HK-2 (cell line): ENCODE results near the gene PIGM.
A peak's percentile ranks its signal among the peaks of the same experiment; 100 is the strongest.
"Not testable (repeated sequence)": the region's sequence is repeated elsewhere in the genome, so short reads cannot be mapped to it uniquely, and the experiment has no call there.

Experiments
- DNase-seq: peaks from one replicate; pipeline ENCODE4 v3.0.0-alpha.2; 2018; ENCODE audit not compliant: unreplicated experiment

The PIGM gene

GRCh38 chr1:160061369-160062229 lies 29.8 kb upstream of the PIGM start:
- DNase-seq = no peak

DNA sequence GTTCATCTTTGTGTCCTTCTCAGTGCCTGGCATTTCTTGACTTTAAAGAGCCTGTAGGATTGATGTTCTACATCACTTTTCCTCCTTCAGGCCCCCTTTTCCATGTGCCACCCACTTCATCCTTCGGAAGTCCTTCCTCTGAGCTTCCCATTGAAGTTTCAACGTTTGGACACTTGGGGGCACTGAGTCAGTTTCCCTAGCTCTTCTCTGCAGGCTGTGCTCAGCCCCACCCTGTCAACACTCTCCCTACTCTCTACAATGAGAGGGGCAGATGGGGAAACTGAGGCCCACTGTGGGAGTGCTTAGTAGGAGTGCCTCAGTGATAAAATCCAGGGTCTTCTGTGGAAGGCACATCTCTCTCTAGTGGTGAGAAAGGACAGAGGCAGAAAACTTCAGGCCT lies 26.3 kb upstream of the PIGM start:
- no peak for DNase-seq

- DNase-seq = no peak
Observed at GRCh38 chr1:160056648-160057169, 24.9 kb upstream of the PIGM start.

DNA sequence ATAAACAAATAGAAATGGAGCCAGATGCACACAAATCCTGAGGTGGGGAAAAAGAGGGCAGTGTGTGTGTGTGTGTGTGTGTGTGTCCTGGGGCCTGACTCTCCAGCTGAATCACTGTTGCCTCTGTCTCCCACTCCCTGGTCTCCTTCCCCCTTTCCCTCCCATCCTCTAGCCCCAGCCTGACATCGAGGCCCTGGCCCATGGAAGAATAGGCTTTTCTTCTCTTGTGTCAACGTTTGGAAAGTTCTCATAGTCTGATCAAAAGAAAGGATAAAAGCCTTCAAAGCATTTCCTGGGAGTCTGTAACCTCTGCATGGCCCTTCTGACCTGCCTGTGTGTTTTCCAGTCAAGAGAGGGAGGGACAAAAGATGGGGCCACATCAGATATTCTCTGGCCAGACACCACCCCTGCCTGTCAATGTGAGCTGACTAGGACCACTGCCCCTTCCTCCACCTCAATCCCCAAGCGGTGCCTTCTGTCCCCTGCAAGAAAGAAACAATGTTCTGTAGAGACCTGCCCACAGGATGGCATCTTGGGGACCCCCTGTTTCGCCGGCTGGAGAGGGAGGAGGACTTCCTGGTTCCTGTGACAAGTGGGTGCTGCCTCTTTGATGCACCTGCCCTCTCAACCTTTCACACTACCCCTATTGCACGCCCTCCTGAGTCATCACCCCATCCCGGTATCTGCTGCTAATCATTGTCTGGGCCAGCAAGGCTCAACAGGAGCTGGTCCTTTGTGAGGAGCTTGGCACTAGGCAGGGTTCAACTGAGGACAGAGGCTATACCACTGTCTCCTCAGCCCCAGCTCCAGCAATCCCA lies 22.0 kb upstream of the PIGM start:
- no peak for DNase-seq

DNA sequence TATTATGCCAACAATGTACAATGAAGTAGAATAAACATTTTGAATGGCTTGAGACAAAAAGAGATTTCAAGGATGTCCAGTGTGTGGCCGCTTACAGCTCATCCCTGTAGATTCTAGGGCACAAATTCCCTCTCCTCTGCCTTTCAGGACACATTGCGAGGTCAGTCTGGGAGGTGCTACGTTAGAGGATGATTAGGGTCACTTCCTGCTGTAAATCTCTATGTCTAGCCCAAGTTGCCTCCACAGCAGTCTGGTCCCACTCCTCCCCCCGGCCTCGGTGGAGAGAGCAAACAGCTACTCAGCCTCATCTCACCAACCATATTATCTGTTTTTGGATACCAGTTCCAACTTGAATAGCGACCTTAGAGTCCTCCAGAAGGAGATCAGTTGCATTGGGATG lies 21.1 kb upstream of the PIGM start:
- DNase-seq = no peak

GRCh38 chr1:160050619-160051018 lies 18.8 kb upstream of the PIGM start:
- no peak for DNase-seq

GRCh38 chr1:160050182-160050581 lies 18.4 kb upstream of the PIGM start:
- not testable (repeated sequence) for DNase-seq

DNA sequence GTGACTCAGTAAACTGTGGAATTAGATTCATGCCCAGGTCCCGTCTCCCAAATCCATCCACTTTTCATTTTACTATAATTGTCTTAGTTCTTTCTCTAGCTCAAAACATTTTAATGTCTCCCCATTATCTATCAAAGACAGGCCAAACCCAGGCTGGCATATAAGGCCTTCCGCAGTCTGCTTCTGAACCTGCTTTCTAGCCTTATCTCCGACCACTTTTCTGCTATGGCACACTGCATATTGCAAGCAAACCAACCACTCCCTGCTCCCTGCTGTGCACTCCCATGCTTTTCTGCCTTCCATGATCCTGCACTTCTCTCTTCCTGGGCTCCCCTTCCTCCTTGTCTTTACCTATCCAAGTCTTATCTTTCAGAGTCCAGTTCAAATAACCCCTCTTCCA lies 17.3 kb upstream of the PIGM start:
- DNase-seq = no peak

DNA sequence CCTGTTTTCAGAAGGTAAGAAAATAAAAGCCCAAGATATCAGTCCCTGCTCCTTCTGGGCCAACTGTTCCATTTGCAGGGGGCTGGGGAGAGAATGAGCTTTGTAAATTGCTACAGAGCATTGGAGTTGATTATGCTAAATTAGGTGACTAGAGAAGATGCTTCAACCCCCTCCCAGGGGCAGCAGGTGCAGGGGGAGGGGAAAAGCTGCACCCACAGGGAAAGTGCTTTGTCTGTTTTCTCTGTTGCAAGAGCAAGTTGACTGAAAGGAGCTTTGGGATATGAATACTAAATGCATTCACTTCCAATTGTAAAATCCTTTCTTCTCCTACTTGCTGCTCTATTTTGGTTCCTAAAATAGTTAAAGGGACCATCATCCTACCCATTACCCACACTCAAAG lies 16.5 kb upstream of the PIGM start:
- no peak for DNase-seq

- no peak for DNase-seq
Observed at GRCh38 chr1:160047111-160047991, 15.6 kb upstream of the PIGM start.

- DNase-seq = peak; percentile 17
Observed at GRCh38 chr1:160046494-160047110, 14.8 kb upstream of the PIGM start.

DNA sequence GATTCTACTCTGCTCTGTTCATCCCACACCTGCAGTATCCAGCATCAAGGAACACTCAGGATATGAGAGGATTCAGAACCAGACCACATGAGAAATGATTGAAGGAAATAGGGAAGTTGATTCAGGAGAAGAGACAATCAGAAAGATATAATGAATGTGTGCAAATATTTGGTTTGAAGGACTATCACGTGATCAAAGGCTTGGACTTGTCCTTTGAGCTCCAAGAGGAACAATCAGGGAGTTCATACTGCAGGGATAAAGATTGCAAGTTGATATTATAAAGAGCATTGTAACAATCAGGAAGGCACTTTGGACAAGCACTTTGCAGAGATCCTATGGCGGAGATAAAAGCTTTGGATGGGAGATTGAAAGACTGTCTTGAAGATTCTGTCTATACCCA lies 13.9 kb upstream of the PIGM start:
- no peak for DNase-seq

GRCh38 chr1:160043543-160043942 lies 11.8 kb upstream of the PIGM start:
- no peak for DNase-seq

DNA sequence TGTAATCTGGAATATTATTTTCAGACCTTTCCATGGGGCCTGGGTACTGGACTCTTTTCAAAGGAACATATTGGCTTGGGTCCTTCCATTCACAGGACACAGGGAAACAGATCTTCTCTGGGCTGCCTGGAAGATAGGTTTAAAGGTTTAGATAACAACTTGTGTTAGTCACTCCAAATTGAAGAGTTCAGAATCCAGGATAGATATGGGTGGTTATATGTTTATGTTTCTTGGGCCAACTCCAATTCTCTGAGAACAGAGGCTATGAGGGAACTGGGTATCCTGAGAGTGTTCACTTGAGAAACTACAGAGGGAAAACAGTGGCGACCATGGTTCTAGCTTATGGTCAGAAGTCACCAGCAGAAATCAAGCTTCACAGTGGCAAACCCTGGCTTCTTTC lies 8.7 kb upstream of the PIGM start:
- DNase-seq = no peak

GRCh38 chr1:160032165-160032820 lies 503 bp upstream of the PIGM start:
- DNase-seq = peak; percentile 14

- no peak for DNase-seq
Observed at GRCh38 chr1:160030657-160031364, 979 bp downstream of the PIGM start.

DNA sequence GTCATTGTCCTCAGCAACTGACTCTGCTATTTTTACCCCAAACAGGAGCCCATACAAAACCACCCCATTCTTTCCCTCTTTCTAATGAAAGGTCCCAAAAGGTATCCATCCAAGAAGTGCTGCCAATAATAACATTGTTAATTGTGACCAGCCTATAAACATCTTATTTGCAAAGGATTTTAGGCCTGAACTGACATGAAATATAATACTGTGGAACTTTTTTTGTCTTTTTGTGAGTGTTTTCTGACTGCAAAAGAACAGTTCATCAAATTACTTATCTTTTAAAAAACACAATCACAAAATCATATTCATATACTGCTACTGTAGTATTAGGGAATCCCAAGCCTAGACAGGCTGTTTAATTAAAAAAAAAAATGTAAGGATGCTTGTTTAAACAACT lies 3.4 kb downstream of the PIGM start:
- no peak for DNase-seq

GRCh38 chr1:160025314-160025713 lies 6.5 kb downstream of the PIGM start:
- DNase-seq = no peak

- DNase-seq = no peak
Observed at GRCh38 chr1:160024195-160024905, 7.4 kb downstream of the PIGM start.
